Thoracic aorta (tissue), 2 donors: ENCODE measurements around the gene TENM3. TPM values are rescaled to one million over a fixed set of nuclear protein-coding genes. Genes with fewer than 3 reads are reported as not detected.

Source experiments
- ATAC-seq: fragments of 150-250 bp; one replicate; pipeline ENCODE4 v1.8.0; 2017; ENCODE audit warnings: low read depth; ENCODE audit not compliant: insufficient number of reproducible peaks, low FRiP score
- DNase-seq: peaks from one replicate; pipeline ENCODE4 v3.0.0-alpha.2; 2020; ENCODE audit warnings: low spot score
- H3K27ac ChIP-seq, 2 donors: fragments of 200-600 bp; sonication (generic); 1 replicate in 1 of 2; 2 replicates in 1 of 2; pipeline ENCODE4 v1.5.1; 2016; ENCODE audit warnings: mild to moderate bottlenecking in 2 of 2, moderate library complexity in 2 of 2
- H3K27me3 ChIP-seq: fragments of 200-600 bp; sonication (generic); replicated peaks from 2 replicates; pipeline ENCODE4 v1.6.0; 2016; ENCODE audit warnings: mild to moderate bottlenecking; ENCODE audit not compliant: insufficient read depth
- H3K36me3 ChIP-seq: fragments of 200-600 bp; sonication (generic); one replicate; pipeline ENCODE4 v1.5.1; 2016
- H3K4me1 ChIP-seq, 2 donors: fragments of 200-600 bp; sonication (generic); 1 replicate in 1 of 2; 2 replicates in 1 of 2; pipeline versions ENCODE4 v1.5.1 to v1.6.0; 2016; ENCODE audit warnings: low read depth in 2 of 2, mild to moderate bottlenecking in 1 of 2; ENCODE audit not compliant: control insufficient read depth in 1 of 2
- H3K4me3 ChIP-seq: fragments of 200-600 bp; sonication (generic); 2 replicates; pipeline ENCODE4 v1.5.1; 2016; ENCODE audit warnings: mild to moderate bottlenecking
- H3K9me3 ChIP-seq: fragments of 200-600 bp; sonication (generic); 2 replicates; pipeline ENCODE4 v1.5.1; 2016
- total RNA-seq, 2 donors: library from RNA; depleted of rRNA; stranded (reverse); fragments of >200 nt; gene quantifications; one replicate each; pipeline versions ENCODE4 v1.1.0 to v1.2.3, GENCODE V29; 2016
- TF ChIP-seq, protein P1 (sequence below): fragments of 200-600 bp; sonication (generic); IDR thresholded peaks from one replicate; pipeline ENCODE4 v1.5.1; 2019; ENCODE audit warnings: antibody characterized with exemption

TENM3 gene
- total RNA-seq, 2 donors from 2014 or later: 0.68 to 8.0 TPM

GRCh38 chr4:182593864-182594263 lies 350.7 kb downstream of the TENM3 start:
- Histone ChIP-seq H3K27me3 (no peaks in the 10 kb centered on the region), H3K27ac (no peak overlapping the region), H3K4me1 (no peaks in the 10 kb centered on the region), H3K9me3 (no peaks in the 10 kb centered on the region), H3K36me3 (no peaks in the 10 kb centered on the region), H3K4me3 (no peak overlapping the region)
- no peak for DNase-seq
- TF ChIP-seq, protein P1, sequence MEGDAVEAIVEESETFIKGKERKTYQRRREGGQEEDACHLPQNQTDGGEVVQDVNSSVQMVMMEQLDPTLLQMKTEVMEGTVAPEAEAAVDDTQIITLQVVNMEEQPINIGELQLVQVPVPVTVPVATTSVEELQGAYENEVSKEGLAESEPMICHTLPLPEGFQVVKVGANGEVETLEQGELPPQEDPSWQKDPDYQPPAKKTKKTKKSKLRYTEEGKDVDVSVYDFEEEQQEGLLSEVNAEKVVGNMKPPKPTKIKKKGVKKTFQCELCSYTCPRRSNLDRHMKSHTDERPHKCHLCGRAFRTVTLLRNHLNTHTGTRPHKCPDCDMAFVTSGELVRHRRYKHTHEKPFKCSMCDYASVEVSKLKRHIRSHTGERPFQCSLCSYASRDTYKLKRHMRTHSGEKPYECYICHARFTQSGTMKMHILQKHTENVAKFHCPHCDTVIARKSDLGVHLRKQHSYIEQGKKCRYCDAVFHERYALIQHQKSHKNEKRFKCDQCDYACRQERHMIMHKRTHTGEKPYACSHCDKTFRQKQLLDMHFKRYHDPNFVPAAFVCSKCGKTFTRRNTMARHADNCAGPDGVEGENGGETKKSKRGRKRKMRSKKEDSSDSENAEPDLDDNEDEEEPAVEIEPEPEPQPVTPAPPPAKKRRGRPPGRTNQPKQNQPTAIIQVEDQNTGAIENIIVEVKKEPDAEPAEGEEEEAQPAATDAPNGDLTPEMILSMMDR: no peak
- ATAC-seq: no peak

DNA sequence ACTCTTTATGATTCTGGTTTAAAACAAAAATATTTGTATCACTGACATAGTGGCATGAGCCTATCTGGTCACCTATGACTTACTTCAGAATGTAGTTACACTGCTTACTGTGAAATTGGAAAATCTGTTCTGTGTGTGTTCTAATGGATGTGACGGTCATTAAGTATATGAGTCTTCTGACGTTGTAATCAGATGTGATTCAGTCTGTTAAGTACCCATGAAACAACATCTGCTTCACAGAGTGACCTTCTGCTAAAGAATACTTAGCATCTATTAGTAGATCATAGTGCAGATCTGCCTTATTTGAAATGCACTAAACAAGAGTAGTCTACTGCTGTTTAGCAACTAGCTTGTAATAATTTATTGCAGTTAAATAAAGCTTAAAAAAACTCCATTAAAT lies 356.9 kb downstream of the TENM3 start:
- DNase-seq: no peak
- no peak overlapping the region for H3K4me3 ChIP-seq
- ATAC-seq: no peak
- H3K4me1 ChIP-seq: no peaks in the 10 kb centered on the region
- H3K36me3 ChIP-seq: no peaks in the 10 kb centered on the region
- TF ChIP-seq, protein P1: no peak
- no peaks in the 10 kb centered on the region for H3K27me3 ChIP-seq
- H3K9me3 ChIP-seq: no peaks in the 10 kb centered on the region
- no peak overlapping the region for H3K27ac ChIP-seq

DNA sequence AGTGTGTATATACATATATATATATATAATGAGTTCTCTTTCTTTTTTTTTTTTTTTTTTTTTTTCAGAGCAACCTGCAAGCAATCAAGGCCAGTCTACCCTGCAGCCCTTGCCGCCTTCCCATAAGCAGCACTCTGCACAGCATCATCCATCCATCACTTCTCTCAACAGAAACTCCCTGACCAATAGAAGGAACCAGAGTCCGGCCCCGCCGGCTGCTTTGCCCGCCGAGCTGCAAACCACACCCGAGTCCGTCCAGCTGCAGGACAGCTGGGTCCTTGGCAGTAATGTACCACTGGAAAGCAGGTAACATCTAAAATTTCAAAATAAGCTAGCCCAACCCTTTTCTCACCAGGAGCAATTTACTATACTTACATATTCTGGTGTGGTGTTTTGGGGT lies 357.7 kb downstream of the TENM3 start:
- TF ChIP-seq, protein P1: no peak
- H3K27me3 ChIP-seq: no peaks in the 10 kb centered on the region
- no peak for ATAC-seq
- H3K4me3 ChIP-seq: no peak overlapping the region
- H3K9me3 ChIP-seq: no peaks in the 10 kb centered on the region
- H3K27ac ChIP-seq: no peak overlapping the region
- DNase-seq: no peak
- H3K36me3 ChIP-seq: no peaks in the 10 kb centered on the region
- no peaks in the 10 kb centered on the region for H3K4me1 ChIP-seq

- Histone ChIP-seq H3K4me1 (no peaks in the 10 kb centered on the region), H3K9me3 (no peaks in the 10 kb centered on the region), H3K36me3 (no peaks in the 10 kb centered on the region), H3K27ac (no peak overlapping the region), H3K4me3 (no peak overlapping the region), H3K27me3 (no peaks in the 10 kb centered on the region)
- no peak for ATAC-seq
- TF ChIP-seq, protein P1: no peak
- DNase-seq: no peak
Observed at GRCh38 chr4:182604161-182604622, 361.0 kb downstream of the TENM3 start.

DNA sequence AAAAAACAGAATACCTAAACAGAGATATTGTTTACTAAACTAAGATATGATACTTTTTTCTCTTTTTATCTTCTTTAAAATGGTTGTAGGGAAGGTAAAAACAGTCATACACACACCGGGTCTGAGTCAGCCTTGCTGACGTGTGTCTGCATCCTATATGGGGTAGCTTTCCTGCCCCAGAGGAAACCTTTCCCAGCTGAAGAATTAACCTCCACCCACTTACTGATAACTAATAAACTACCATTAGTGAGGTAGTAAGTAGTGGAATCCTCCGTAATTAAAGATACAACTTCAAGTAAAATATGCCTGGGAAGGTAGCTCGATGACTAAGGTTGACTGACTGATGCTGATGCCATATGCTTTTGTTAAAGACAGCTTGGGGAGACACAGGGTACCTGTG lies 361.8 kb downstream of the TENM3 start:
- Histone ChIP-seq H3K4me1 (no peaks in the 10 kb centered on the region), H3K27ac (no peak overlapping the region), H3K36me3 (no peaks in the 10 kb centered on the region), H3K4me3 (no peak overlapping the region), H3K27me3 (no peaks in the 10 kb centered on the region), H3K9me3 (no peaks in the 10 kb centered on the region)
- ATAC-seq (no peak), DNase-seq (no peak)
- TF ChIP-seq, protein P1: no peak
